HG03521 (cell line): ENCODE results near the gene SNRPF.

Source experiments
- ATAC-seq: cut with Tn5 transposase; IDR thresholded peaks from one replicate; pipeline ENCODE4 v1.9.1; 2021; ENCODE audit warnings: mild to moderate bottlenecking, moderate library complexity; ENCODE audit not compliant: unreplicated experiment

Gene SNRPF

DNA sequence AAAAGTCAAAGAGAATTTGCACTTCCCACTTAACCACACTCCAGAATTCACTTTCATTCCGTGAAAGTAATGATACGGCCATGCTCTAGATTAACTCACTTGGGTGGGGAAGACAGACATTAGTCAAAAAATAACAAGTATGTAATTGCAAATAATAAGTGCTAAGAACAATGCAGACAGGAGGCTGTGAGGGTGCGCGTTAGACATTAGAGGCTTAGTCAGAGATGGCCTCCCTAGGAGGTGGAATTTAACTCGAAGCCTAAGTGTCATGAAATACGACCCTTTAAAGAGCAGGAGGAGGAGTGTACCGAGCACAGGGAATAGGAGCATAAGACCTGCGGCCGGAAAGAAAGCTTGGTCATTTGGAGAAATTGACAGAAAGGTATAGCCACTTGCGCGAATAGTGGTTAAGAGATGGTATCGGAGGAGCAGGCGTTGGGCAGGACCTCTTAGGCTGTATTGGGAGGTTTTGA, 628 bp downstream of the SNRPF start:
- ATAC-seq: no peak

DNA sequence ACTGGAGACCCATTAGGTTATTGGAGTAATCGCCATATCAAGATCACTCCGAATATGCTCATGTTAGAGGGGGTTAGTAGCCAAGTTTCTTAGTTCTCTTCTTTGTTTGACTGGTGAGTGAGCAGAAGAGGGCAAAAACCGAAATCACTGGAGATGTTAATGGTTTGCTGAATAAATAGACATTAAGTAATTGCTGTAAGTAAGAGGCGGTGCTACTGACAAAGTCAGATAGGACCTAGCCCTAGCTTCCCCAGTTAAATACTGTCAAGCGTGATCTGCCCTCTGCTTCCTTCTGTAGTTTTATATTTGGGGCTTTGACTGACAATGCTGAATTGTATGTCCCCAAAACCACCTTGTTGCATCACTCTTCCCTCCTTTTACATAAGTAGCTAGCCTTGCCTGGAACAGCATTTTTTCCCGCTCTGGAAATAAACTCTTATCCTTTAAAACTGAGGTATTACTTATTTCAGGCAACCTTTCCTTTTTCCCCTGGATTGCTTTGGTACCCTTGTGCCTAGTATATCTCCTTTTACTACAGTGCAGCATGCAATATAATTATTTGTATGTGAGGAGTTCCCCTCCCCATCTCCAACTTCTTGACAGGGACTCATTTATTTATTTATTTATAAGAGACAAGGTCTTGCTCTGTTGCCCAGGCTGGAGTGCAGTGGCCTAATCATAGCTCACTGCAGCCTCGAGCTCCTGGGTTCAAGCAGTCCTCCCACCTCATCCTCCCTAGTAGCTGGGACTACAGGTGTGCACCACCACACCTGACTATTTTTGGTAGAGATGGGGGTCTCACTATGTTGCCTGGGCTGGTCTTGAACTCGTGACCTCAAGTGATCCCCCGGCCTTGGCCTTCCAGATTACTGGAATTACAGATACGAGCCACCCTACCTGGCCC, 1.4 kb downstream of the SNRPF start:
- ATAC-seq: no peak

- ATAC-seq: no peak
Observed at GRCh38 chr12:95862038-95862437, 3.3 kb downstream of the SNRPF start.

- no peak for ATAC-seq
Observed at GRCh38 chr12:95863337-95863736, 4.6 kb downstream of the SNRPF start.

DNA sequence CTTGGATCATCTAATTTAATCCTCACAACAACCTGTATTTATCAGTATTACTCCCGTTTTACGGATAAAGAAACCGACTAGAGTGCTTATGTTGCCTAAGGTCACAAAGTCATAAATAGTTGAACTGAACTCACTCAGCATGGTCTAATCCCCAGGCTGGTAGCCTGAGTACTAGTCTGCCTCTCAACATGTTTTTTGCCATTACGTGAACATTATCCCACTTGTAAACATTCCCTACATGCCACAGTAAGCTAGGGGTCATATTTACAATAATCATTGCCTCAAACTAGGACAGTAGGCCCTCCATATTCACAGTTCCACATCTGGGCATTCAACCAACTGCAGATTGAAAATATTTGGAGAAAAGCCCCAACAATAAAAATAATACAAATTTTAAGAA, 12.1 kb downstream of the SNRPF start:
- ATAC-seq: no peak

GRCh38 chr12:95874452-95874851, 15.7 kb downstream of the SNRPF start:
- ATAC-seq: no peak

GRCh38 chr12:95877622-95878021, 18.9 kb downstream of the SNRPF start:
- ATAC-seq: no peak

GRCh38 chr12:95880895-95881294, 22.1 kb downstream of the SNRPF start:
- no peak for ATAC-seq

GRCh38 chr12:95881331-95881955, 22.7 kb downstream of the SNRPF start:
- no peak for ATAC-seq

DNA sequence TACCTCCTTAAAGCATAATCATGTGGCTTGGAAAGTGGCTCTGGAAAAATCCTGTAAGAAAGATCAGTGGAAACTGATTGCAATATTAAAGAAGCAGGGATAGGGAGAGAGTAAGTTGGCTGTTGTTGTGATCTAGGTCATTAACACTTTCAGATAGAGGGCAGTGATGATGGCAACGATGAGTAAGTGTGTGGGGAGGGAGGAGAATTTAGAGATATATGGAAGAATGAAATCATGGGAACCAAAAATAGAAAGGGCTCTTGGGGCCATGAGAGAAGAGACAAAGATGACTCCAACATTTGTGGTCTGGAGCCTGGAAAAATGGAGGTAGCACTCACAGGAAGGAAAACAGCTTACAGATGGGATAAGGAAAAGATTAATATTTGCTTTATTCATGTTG, 23.3 kb downstream of the SNRPF start:
- no peak for ATAC-seq

DNA sequence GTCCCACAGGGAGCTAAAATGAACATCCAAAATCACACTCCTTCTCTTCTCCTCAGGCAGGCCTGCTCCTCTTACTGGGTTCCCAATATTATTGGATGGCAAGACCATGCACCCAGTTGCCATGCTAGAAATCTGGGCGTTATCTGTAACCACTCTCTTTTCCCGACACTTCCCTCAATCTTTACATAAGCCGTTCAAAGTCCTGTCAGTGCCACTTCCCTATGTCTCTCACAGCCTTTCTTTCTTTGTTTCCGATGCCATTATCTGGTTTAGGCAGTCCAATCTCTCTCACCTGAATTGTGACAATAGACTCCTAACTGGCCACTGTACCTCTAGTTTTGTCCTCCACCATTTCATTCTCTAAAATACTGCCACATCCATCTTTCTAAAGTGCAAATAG, 24.1 kb downstream of the SNRPF start:
- ATAC-seq: no peak

GRCh38 chr12:95884998-95885397, 26.2 kb downstream of the SNRPF start:
- no peak for ATAC-seq

DNA sequence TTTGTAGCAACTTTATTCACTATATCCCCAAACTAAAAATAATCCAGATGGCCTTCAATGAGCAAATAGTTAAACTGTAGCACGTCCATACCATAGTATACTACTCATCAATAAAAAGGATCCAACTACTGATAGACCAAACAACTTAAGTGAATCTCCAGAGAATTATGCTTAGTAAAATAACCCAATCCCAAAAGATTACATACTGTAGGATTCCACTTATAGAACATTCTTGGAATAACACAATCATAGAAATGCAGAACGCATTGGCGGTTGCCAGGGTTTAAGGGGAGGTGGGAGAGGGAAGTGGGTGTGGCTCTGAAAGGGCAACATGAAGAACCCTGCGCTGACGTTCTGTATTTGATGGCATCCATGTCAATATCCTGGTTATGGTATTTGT, 28.6 kb downstream of the SNRPF start:
- ATAC-seq: no peak

DNA sequence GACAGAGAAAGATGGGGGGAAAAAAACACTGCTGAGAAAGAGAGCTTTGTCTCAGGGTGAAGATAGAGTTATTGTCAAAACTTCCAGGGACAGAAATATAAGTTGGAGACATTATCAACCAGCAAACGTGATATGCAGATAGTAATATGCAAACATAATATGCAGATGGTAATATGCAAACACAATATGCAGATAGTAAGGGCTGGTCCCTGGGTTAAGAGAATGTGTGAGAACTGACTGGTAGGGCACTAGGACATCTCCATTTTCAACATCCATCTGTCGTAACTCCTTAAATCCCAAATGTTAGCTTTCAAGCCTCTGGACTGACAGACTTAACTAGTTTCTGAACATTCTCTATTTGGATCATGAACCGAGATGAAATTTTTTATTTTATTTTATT, 32.2 kb downstream of the SNRPF start:
- ATAC-seq: no peak

DNA sequence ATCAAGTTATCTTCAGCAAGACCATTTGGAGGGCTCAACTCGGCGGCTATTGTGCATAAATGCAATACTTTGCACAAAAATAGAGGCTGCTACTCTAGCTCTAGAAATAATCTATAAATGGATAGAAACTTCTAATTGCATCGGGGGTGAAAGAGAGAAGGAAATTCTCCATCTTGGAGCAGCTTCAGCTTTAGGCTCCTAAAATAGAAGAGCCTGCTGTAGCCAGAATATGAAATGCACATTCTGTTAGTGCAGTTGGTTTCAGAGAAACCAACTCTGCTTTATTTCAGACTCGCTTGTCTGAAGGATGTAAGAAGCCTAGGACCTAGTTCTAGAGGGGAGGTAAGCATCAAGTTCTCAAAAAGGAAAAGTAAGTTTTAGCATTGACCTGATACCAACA, 38.1 kb downstream of the SNRPF start:
- ATAC-seq: no peak

DNA sequence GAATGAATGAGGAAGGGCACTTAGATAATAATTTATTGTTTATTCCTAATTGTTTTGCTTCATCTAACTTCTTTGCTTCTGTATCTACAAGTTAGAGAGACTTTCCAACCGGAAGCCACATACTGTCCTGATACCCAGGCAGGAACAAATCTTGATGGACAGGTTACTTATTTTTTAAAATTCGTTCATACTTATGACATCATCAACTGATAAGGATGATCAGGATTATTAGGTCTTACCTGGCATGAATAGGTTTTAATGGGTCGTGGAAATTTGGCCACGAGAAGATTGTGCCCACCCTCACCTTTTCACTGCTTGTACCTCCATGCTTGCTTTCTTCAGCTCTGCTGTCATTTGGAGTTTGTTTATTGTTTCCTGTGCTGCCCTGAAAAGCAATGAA, 39.3 kb downstream of the SNRPF start:
- no peak for ATAC-seq

GRCh38 chr12:95908573-95908972, 49.8 kb downstream of the SNRPF start:
- ATAC-seq: no peak

DNA sequence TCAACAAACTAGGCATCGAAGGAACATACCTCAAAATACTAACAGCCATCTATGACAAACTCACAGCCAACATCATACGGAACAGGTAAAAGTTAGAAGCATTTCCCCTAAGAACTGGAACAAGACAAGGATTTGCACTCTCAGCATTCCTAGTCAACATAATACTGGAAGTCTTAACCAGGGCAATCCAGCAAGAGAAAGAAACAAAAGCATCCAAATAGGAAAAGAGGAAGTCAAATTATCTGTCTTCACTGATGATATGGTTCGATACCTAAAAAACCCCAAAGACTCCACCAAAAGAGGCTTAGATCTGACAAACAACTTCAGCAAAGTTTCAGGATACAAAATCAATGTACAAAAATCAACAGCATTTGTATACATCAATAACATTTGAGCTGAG, 51.1 kb downstream of the SNRPF start:
- ATAC-seq: no peak
